Measurements from ENCODE around the gene BRI3BP.
"Not testable (repeated sequence)": the region's sequence is repeated elsewhere in the genome, so short reads cannot be mapped to it uniquely, and the experiment has no call there.

BRI3BP gene

DNA sequence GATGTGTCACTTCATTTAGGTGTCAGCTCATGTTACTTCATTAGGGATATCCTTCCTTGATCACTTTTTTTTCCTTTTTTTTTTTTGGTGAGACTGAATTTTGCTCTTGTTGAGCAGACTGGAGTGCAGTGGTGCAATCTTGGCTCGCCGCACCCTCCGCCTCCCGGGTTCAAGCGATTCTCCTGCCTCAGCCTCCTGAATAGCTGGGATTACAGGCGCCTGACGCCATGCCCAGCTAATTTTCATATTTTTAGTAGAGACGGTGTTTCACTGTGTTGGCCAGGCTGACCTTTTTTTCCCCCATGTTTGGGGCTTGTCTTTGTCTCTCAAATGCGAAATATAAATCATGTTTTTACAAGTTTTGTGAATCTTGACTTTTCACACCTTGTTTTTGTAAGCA is 62.1 kb downstream of the BRI3BP start:
- Histone ChIP-seq H3K27ac (ENCODE audit: low read depth, low read length) (no peak overlapping the region), H3K4me3 (ENCODE audit: low read depth in 1 of 2, low read length in 2 of 2) (no peak overlapping the region), H3K27me3 (ENCODE audit: control insufficient read depth in 1 of 2, insufficient read depth in 2 of 2, low read length in 2 of 2) (no peaks in the 10 kb centered on the region), H3K4me1 (ENCODE audit: insufficient read depth, low read length) (no peaks in the 10 kb centered on the region), H3K36me3 (ENCODE audit: insufficient read depth, low read length) (no peaks in the 10 kb centered on the region), H3K9ac (ENCODE audit: low read length) (no peak overlapping the region), H3K9me3 (ENCODE audit: low read length) (no peaks in the 10 kb centered on the region)

DNA sequence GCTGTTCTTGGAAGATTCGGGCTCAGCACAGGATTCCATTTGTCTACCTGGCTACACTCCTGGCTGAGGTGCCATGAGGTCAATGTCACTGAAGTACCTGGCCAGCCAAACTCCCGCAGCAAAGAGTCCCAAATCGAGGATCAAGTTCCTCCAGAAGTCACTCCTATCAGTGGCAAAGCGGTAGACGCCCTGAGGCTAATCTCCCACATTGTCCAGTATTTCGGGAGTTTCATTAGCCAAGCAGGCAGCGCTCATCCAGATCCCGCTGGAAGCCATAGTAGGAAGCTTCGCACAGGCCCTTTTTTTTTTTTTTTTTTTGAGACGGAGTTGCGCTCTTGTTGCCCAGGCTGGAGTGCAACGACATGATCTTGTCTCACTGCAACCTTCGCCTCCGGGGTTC is 62.9 kb downstream of the BRI3BP start:
- Histone ChIP-seq H3K36me3 (ENCODE audit: insufficient read depth, low read length) (no peaks in the 10 kb centered on the region), H3K4me3 (ENCODE audit: low read depth in 1 of 2, low read length in 2 of 2) (no peak overlapping the region), H3K4me1 (ENCODE audit: insufficient read depth, low read length) (no peaks in the 10 kb centered on the region), H3K27ac (ENCODE audit: low read depth, low read length) (no peak overlapping the region), H3K9me3 (ENCODE audit: low read length) (no peaks in the 10 kb centered on the region), H3K27me3 (ENCODE audit: control insufficient read depth in 1 of 2, insufficient read depth in 2 of 2, low read length in 2 of 2) (no peaks in the 10 kb centered on the region), H3K9ac (ENCODE audit: low read length) (no peak overlapping the region)

DNA sequence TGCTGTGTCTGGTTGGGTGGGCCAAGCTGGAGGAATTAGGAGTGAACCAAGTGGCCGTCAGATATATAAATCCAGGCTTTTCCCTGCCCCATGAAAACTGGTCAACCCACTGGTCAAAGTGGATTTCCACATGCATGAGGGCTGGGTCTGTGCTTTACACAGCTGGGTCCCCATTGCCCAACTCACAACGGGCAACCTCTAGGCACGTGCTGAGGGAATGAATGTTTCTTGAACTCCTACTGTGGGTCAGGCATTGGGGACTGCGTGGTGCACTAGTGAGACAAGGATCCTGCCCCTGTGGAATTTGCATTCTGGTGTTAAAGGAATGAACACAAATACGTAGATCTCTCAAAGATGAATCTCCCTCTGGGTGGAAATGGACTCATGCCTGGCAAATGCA is 64.3 kb downstream of the BRI3BP start:
- no peaks in the 10 kb centered on the region for H3K9me3 ChIP-seq (ENCODE audit: low read length)
- no peak overlapping the region for H3K4me3 ChIP-seq (ENCODE audit: low read depth in 1 of 2, low read length in 2 of 2)
- no peak overlapping the region for H3K9ac ChIP-seq (ENCODE audit: low read length)
- H3K4me1 ChIP-seq (ENCODE audit: insufficient read depth, low read length) = no peaks in the 10 kb centered on the region
- H3K36me3 ChIP-seq (ENCODE audit: insufficient read depth, low read length) = no peaks in the 10 kb centered on the region
- no peak overlapping the region for H3K27ac ChIP-seq (ENCODE audit: low read depth, low read length)
- no peaks in the 10 kb centered on the region for H3K27me3 ChIP-seq (ENCODE audit: control insufficient read depth in 1 of 2, insufficient read depth in 2 of 2, low read length in 2 of 2)

DNA sequence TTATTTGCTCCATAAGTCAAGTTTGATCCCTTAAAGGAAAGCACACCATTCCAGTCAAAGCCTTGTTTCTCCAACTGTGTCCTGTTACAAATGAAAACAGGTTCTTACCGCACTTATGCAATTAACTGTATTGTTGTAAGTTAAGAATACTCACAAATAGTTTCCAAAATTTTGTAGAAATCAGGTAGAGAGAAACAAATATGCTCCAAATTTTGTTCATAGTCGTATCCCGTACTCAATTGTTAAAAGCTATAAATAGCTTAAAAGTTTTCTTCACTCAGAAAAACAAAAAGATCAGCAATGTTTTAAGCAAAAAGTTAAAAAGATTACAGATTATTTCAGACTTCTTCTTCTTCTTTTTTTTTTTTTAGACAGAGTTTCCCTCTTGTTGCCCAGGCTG is 67.8 kb downstream of the BRI3BP start:
- H3K27me3 ChIP-seq (ENCODE audit: control insufficient read depth in 1 of 2, insufficient read depth in 2 of 2, low read length in 2 of 2) = no peaks in the 10 kb centered on the region
- H3K4me3 ChIP-seq (ENCODE audit: low read depth in 1 of 2, low read length in 2 of 2) = no peak overlapping the region
- H3K9ac ChIP-seq (ENCODE audit: low read length) = no peak overlapping the region
- no peak overlapping the region for H3K27ac ChIP-seq (ENCODE audit: low read depth, low read length)
- H3K36me3 ChIP-seq (ENCODE audit: insufficient read depth, low read length) = no peaks in the 10 kb centered on the region
- H3K4me1 ChIP-seq (ENCODE audit: insufficient read depth, low read length) = peaks cover 5% of the 10 kb centered on the region
- H3K9me3 ChIP-seq (ENCODE audit: low read length) = no peaks in the 10 kb centered on the region

DNA sequence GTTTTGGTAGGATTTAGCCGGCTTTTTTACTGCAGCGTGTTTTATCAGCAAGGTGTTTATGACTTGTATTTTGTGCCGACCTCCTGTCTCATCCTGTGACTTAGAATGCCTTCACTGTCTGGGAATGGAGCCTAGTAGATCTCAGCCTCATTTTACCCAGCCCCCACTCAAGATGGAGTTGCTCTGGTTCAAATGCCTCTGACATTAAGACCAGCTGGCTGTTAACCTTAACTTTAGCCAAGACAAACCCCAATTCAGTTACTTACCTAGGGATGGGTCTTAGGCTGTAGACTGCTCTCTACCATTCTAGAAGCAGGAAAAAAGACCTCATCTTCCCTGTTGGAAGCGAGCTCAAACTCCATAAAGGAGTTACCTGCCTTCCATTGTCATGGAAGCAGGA is 70.1 kb downstream of the BRI3BP start:
- H3K27ac ChIP-seq (ENCODE audit: low read depth, low read length); H3K4me3 ChIP-seq (ENCODE audit: low read depth in 1 of 2, low read length in 2 of 2); H3K4me1 ChIP-seq (ENCODE audit: insufficient read depth, low read length): not testable (repeated sequence)

DNA sequence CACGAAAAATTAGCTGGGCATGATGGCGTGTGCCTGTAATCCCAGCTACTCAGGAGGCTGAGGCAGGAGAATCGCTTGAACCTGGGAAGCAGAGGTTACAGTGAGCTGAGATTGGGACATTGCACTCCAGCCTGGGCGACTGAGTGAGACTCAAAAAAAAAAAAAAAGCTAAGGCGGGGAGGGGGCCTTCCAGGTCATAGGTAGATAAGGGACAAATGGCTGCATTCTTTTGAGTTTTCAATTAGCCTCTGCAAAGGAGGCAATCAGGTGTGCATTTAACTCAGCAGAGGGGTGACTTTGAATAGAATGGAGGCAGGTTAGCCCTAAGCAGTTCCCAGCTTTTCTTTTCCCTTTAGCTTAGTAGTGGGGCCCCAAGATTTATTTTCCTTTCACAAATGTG is 71.0 kb downstream of the BRI3BP start:
- peaks cover 6% of the 10 kb centered on the region for H3K4me1 ChIP-seq (ENCODE audit: insufficient read depth, low read length)
- no peaks in the 10 kb centered on the region for H3K27me3 ChIP-seq (ENCODE audit: control insufficient read depth in 1 of 2, insufficient read depth in 2 of 2, low read length in 2 of 2)
- no peak overlapping the region for H3K9ac ChIP-seq (ENCODE audit: low read length)
- H3K27ac ChIP-seq (ENCODE audit: low read depth, low read length) = no peak overlapping the region
- H3K9me3 ChIP-seq (ENCODE audit: low read length) = no peaks in the 10 kb centered on the region
- peak overlapping the region in 1 of 2 donors; percentile 74 for H3K4me3 ChIP-seq (ENCODE audit: low read depth in 1 of 2, low read length in 2 of 2)
- no peaks in the 10 kb centered on the region for H3K36me3 ChIP-seq (ENCODE audit: insufficient read depth, low read length)

More for the DNA sequence above, 70.1 kb downstream of the BRI3BP start:
- H3K27me3 ChIP-seq (ENCODE audit: control insufficient read depth in 1 of 2, insufficient read depth in 2 of 2, low read length in 2 of 2); H3K9me3 ChIP-seq (ENCODE audit: low read length); H3K36me3 ChIP-seq (ENCODE audit: insufficient read depth, low read length); H3K9ac ChIP-seq (ENCODE audit: low read length): not testable (repeated sequence)

DNA sequence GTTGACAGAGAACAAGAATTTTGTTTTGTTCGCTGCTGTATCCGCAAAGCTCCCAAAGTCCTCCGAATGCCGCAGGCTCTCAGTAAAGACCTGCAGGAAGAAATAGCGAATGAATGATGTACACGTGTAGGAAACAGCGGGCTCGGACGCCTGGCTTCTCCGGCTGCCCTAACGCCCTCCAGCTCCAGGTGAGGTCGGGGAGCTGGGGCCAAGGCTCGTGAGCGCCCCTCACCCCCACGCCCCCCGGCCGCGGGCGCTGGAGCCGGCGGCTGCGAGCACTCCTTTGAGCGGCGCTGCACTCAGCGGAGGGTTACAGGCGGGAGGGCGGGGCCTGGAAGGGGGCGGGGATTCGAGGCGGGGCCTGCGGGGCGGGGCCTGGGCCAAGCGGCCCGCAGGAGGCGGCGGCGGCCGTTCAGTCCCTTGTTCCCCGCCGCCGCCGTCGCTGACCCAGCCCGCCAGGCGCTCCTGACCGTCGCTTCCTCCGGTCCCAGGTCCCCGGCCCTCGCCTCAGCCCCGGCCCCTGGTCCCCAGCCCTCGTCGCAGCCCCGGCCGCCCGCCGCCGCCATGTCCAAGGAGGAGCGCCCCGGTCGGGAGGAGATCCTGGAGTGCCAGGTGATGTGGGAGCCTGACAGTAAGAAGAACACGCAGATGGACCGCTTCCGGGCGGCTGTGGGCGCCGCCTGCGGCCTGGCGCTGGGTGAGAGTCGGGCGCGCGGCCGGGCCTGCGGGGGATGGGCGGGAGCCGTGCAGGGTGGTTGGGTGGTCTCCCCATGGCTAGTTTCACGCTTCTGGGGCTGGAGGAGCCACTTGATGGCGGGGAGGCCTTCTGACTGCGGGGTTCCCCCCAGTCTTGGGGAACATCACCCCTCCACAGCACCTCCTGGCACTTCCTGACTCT is 71.8 kb downstream of the BRI3BP start, which contains the start of gene AACS:
Gene AACS (plus strand): TSS at position 415 of the 898 bp plus-strand sequence. CDS start 150 bp downstream, at position 565.
- no peaks in the 10 kb centered on the region for H3K9me3 ChIP-seq (ENCODE audit: low read length)
- H3K27ac ChIP-seq (ENCODE audit: low read depth, low read length) = peak within 1 kb of the TSS; percentile 58
- H3K9ac ChIP-seq (ENCODE audit: low read length) = peak within 1 kb of the TSS; percentile 44
- H3K27me3 ChIP-seq (ENCODE audit: control insufficient read depth in 1 of 2, insufficient read depth in 2 of 2, low read length in 2 of 2) = no peaks in the 10 kb centered on the region
- H3K4me3 ChIP-seq (ENCODE audit: low read depth in 1 of 2, low read length in 2 of 2) = peak within 1 kb of the TSS; percentile 68 to 74
- no peaks in the 10 kb centered on the region for H3K36me3 ChIP-seq (ENCODE audit: insufficient read depth, low read length)
- peaks cover 6% of the 10 kb centered on the region for H3K4me1 ChIP-seq (ENCODE audit: insufficient read depth, low read length)

GRCh38 chr12:125065919-125066570 is 72.6 kb downstream of the BRI3BP start:
- peaks cover 6% of the 10 kb centered on the region for H3K4me1 ChIP-seq (ENCODE audit: insufficient read depth, low read length)
- peak overlapping the region; percentile 58 for H3K27ac ChIP-seq (ENCODE audit: low read depth, low read length)
- H3K27me3 ChIP-seq (ENCODE audit: control insufficient read depth in 1 of 2, insufficient read depth in 2 of 2, low read length in 2 of 2) = no peaks in the 10 kb centered on the region
- H3K9me3 ChIP-seq (ENCODE audit: low read length) = no peaks in the 10 kb centered on the region
- H3K36me3 ChIP-seq (ENCODE audit: insufficient read depth, low read length) = no peaks in the 10 kb centered on the region
- H3K4me3 ChIP-seq (ENCODE audit: low read depth in 1 of 2, low read length in 2 of 2) = peak overlapping the region; percentile 68 to 74
- peak overlapping the region; percentile 44 for H3K9ac ChIP-seq (ENCODE audit: low read length)

- no peak overlapping the region for H3K9ac ChIP-seq (ENCODE audit: low read length)
- H3K27me3 ChIP-seq (ENCODE audit: control insufficient read depth in 1 of 2, insufficient read depth in 2 of 2, low read length in 2 of 2) = no peaks in the 10 kb centered on the region
- no peaks in the 10 kb centered on the region for H3K36me3 ChIP-seq (ENCODE audit: insufficient read depth, low read length)
- no peak overlapping the region for H3K27ac ChIP-seq (ENCODE audit: low read depth, low read length)
- H3K4me3 ChIP-seq (ENCODE audit: low read depth in 1 of 2, low read length in 2 of 2) = no peak overlapping the region
- peaks cover 6% of the 10 kb centered on the region for H3K4me1 ChIP-seq (ENCODE audit: insufficient read depth, low read length)
- no peaks in the 10 kb centered on the region for H3K9me3 ChIP-seq (ENCODE audit: low read length)
Measured at GRCh38 chr12:125068391-125068790, 74.9 kb downstream of the BRI3BP start.

GRCh38 chr12:125069616-125070015 is 76.2 kb downstream of the BRI3BP start:
- H3K36me3 ChIP-seq (ENCODE audit: insufficient read depth, low read length) = no peaks in the 10 kb centered on the region
- H3K27ac ChIP-seq (ENCODE audit: low read depth, low read length) = no peak overlapping the region
- H3K9ac ChIP-seq (ENCODE audit: low read length) = no peak overlapping the region
- H3K4me3 ChIP-seq (ENCODE audit: low read depth in 1 of 2, low read length in 2 of 2) = no peak overlapping the region
- H3K27me3 ChIP-seq (ENCODE audit: control insufficient read depth in 1 of 2, insufficient read depth in 2 of 2, low read length in 2 of 2) = no peaks in the 10 kb centered on the region
- H3K4me1 ChIP-seq (ENCODE audit: insufficient read depth, low read length) = peaks cover 6% of the 10 kb centered on the region
- no peaks in the 10 kb centered on the region for H3K9me3 ChIP-seq (ENCODE audit: low read length)

GRCh38 chr12:125070112-125070511 is 76.7 kb downstream of the BRI3BP start:
- Histone ChIP-seq H3K9me3 (ENCODE audit: low read length) (no peaks in the 10 kb centered on the region), H3K36me3 (ENCODE audit: insufficient read depth, low read length) (no peaks in the 10 kb centered on the region), H3K4me3 (ENCODE audit: low read depth in 1 of 2, low read length in 2 of 2) (no peak overlapping the region), H3K27ac (ENCODE audit: low read depth, low read length) (no peak overlapping the region), H3K9ac (ENCODE audit: low read length) (no peak overlapping the region), H3K4me1 (ENCODE audit: insufficient read depth, low read length) (peaks cover 6% of the 10 kb centered on the region), H3K27me3 (ENCODE audit: control insufficient read depth in 1 of 2, insufficient read depth in 2 of 2, low read length in 2 of 2) (no peaks in the 10 kb centered on the region)

All from muscle layer of colon (tissue), 2 donors.